NCI-H128 (cell line): ENCODE measurements around the gene ELF2.
"Not testable (repeated sequence)": the region's sequence is repeated elsewhere in the genome, so short reads cannot be mapped to it uniquely, and the experiment has no call there.

ENCODE experiments used
- DNase-seq: peaks from one replicate; lab custom pipeline; 2025; ENCODE audit not compliant: unreplicated experiment; lab: John Stamatoyannopoulos, UW

Gene ELF2

GRCh38 chr4:139177049-139177868, at the start of gene ELF2:
Gene ELF2, minus strand, starts transcription at chr4:139177218. Its CDS starts 39,517 bp downstream, at chr4:139137701.
- DNase-seq = peak; percentile 64

- no peak for DNase-seq
Observed at GRCh38 chr4:139223682-139224317, 46.8 kb upstream of the ELF2 start.

GRCh38 chr4:139222215-139222614, 45.2 kb upstream of the ELF2 start:
- DNase-seq = no peak

DNA sequence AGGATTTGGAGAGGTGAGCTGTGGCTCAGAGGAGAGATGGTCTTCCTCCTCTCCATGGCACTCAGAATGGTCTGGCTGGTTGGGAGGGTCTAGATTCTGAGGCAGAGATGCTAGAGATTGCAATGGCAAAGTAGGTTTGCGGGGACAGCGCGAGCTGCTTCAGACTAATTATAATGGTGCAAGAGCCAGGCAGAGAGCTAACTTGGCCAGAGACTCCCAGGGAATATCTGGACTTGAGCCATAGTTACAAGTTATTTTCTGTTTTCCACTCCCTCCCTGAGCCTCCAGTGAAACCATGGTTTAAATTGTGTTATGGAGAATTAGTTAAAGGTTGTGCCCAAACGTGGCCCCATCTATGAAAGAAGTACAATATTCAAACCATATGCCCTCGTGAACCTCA, 44.7 kb upstream of the ELF2 start:
- no peak for DNase-seq

DNA sequence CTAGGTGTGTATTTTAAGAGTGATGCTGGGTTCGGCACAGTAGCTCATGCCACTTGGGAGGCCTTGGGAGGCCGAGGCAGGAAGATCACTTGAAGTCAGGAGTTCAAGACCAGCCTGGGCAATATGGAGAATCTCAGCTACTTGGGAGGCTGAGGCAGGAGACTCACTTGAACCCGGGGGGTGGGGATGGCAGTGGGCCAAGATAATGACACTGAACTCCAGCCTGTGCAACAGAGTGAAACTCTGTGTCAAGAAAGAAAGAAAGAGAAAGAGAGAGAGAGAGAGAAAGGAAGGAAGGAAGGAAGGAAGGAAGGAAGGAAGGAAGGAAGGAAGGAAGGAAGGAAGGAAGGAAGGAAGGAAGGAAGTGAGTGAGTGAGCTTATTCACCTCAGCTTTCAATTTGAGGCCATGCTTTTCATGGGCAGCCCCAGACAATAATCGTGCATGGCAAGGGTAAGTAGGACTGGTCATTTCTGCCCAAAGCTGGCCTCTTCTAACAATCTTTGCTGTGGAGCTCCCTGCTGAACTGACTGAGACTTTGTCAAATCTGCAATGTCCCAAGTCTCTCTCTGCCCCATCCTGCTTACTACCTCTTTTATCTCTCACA, 42.5 kb upstream of the ELF2 start:
- DNase-seq = no peak

GRCh38 chr4:139214039-139214534, 37.1 kb upstream of the ELF2 start:
- DNase-seq = no peak

DNA sequence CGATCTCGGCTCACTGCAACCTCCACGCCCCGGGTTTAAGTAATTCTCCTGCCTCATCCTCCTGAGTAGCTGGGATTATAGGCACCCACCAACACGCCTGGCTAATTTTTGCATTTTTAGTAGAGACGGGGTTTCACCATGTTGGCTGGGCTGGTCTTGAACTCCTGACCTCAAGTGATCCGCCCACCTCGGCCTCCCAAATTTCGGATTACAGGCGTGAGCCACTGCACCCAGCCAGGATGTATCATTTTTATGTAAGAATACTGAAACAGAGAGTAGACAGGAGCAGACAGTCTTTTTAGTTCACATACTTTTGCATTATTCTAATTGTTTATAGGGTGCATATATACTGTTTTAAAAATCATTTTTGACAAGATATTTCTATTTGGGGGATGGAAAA, 36.6 kb upstream of the ELF2 start:
- not testable (repeated sequence) for DNase-seq

DNA sequence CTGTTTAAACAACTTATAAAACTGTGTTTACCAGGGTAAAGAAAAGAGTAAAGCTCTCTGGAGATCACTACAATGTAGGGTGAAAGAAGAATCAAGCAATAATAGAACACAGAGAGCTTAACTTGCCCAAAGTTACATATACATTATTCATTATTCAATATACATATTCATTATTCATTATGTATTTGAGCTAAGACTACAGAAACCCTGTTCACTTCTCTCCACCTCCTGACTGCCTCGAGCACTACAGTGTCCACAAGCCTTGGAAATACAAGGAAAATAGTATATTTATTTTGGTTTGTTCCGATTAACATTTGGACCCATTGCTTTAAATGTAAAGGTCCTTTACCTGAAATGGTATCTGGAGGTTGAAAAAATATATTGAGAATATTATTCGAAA, 35.9 kb upstream of the ELF2 start:
- DNase-seq = no peak

- DNase-seq = no peak
Observed at GRCh38 chr4:139210486-139210885, 33.5 kb upstream of the ELF2 start.

- no peak for DNase-seq
Observed at GRCh38 chr4:139209470-139210063, 32.5 kb upstream of the ELF2 start.

- DNase-seq = no peak
Observed at GRCh38 chr4:139208404-139208945, 31.5 kb upstream of the ELF2 start.

- no peak for DNase-seq
Observed at GRCh38 chr4:139207873-139208403, 30.9 kb upstream of the ELF2 start.

DNA sequence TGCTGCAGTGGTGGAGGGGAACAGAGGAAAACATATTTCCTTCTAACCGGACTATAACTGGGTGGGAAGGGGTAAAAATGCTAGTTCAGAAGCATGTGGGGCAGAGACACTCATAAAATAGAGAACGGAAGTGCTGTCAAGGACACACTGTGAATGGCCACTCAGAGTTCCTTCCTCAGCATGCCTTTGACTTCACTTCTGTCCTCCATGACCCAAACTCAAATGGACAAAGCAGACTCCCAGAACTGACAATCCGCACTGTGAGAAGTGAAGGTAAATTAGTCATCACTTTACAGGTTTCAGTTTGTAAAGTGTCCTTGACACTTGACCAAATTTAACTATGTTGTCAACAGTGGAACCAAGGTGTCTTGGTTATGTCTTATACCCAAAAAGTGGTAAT, 30.2 kb upstream of the ELF2 start:
- no peak for DNase-seq

DNA sequence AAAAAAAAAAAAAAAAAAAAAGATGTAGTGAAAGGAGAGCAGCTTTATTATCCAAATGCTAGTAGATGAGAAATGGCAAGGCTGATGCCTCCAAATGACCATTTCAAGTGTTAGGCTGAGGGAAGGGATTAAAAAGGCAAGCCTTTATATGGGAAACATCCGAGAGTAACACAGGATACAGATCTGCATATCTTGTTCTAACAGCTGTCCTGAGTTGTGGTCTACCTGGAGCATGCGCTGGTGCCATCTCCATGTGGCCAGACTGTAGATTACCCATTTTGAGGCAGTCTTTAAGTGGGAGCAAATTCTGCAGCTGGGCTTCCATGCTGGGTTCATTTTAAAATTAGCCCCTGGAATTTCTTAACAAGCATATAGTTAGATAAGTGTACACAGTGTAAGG, 26.0 kb upstream of the ELF2 start:
- DNase-seq = no peak

DNA sequence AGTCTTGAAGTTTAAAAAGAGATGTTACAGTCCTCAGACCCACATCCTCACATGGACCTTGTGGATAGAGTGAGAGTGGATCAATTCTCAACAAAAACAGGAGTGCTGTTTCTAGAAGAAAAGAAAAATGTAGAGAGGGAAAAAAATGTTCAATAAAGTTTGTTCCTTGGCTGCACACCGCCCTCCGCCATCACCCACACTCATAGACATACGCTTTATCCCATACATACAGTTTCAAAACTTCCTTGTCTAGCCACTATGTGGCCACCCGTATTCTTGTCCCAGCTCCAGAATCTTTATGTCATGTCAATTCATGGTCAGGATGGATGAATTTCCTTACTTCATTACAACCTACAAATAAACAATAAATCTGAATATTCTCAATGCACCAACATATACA, 23.5 kb upstream of the ELF2 start:
- no peak for DNase-seq

DNA sequence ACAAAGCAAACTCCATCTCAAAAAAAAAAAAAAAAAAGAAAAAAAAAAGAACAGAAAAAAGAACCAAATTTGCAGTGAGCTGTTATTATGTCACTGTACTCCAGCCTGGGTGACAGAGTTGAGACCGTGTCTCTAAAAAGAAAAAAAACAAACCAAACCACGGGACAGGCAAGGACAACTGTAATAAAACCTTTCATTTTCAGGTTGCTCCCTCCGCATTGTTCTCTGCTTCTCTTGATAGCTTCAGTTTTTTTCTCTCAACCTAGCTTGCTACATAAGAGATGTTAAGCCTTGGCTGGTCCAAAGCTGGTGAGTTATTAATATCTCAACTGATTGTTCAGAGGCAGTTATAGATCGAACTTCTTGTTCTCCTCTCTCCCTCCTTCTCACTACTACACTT, 23.1 kb upstream of the ELF2 start:
- DNase-seq = no peak

DNA sequence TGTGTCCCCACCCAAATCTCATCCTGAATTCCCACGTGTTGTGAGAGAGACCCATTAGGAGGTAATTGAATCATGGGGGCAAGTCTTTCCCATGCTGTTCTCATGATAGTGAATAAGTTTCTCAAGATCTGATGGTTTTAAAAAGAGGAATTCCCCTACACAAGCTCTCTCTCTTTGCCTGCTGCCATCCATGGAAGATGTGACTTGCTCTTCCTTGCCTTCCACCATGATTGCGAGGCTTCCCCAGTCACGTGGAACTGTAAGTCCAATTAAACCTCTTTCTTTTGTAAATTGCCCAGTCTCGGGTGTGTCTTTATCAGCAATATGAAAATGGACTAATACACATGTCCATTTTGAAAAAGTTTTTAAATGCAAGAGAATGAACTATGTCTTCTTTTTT, 20.2 kb upstream of the ELF2 start:
- DNase-seq = not testable (repeated sequence)

GRCh38 chr4:139196462-139196861, 19.4 kb upstream of the ELF2 start:
- no peak for DNase-seq

GRCh38 chr4:139191373-139191772, 14.4 kb upstream of the ELF2 start:
- DNase-seq = no peak

GRCh38 chr4:139189972-139190371, 13.0 kb upstream of the ELF2 start:
- DNase-seq = no peak

DNA sequence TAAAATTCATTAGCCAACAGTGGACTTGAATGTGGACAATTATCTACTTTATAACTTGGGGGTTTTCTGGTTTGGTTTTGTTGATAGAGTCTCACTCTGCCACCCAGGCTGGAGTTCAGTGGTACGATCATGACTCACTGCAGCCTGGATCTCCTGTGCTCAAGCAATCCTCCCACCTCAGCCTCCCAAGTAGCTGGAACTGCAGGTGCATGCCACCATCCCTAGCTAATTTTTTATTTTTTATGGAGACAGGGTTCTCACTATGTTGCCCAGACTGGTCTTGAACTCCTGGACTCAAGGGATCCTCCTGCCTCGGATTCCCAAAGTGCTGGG, 12.4 kb upstream of the ELF2 start:
- DNase-seq = no peak
